ENCODE results near the gene NAT14.
A peak's percentile ranks its signal among the peaks of the same experiment; 100 is the strongest.

Gene NAT14

GRCh38 chr19:55484593-55485438 is at the start of gene NAT14:
Gene NAT14 (plus strand): TSS chr19:55485188. CDS start chr19:55485709, 521 bp downstream.
- H3K27ac ChIP-seq, result peak within 1 kb of the TSS; percentile 84
- peak; percentile 77 for DNase-seq

GRCh38 chr19:55436847-55437246 is 48.1 kb upstream of the NAT14 start:
- H3K9me3 ChIP-seq (ENCODE audit: severe bottlenecking), result no peaks in the 10 kb centered on the region
- no peak for DNase-seq
- H3K4me3 ChIP-seq (ENCODE audit: low read depth, low read length), result no peak overlapping the region
- peaks cover 6% of the 10 kb centered on the region for H3K27me3 ChIP-seq (ENCODE audit: insufficient read depth, low read depth, severe bottlenecking)
- no peak for TF ChIP-seq CTCF (IDR thresholded peaks at IDR 0.05; ENCODE audit: low read depth, low read length)
- no peak overlapping the region for H3K27ac ChIP-seq
- H3K36me3 ChIP-seq, result no peaks in the 10 kb centered on the region

More at GRCh38 chr19:55484593-55485438, at the start of gene NAT14:
- no peaks in the 10 kb centered on the region for H3K27me3 ChIP-seq (ENCODE audit: insufficient read depth, low read depth, severe bottlenecking)
- TF ChIP-seq CTCF (IDR thresholded peaks at IDR 0.05; ENCODE audit: low read depth, low read length), result no peak
- H3K9me3 ChIP-seq (ENCODE audit: severe bottlenecking), result no peaks in the 10 kb centered on the region
- peak within 1 kb of the TSS; percentile 67 for H3K4me3 ChIP-seq (ENCODE audit: low read depth, low read length)
- peaks cover 10% of the 10 kb centered on the region for H3K36me3 ChIP-seq

GRCh38 chr19:55437410-55437809 is 47.6 kb upstream of the NAT14 start:
- no peak for DNase-seq

GRCh38 chr19:55439052-55439451 is 45.9 kb upstream of the NAT14 start:
- no peak overlapping the region for H3K4me3 ChIP-seq (ENCODE audit: low read depth, low read length)
- peaks cover 10% of the 10 kb centered on the region for H3K27me3 ChIP-seq (ENCODE audit: insufficient read depth, low read depth, severe bottlenecking)
- no peaks in the 10 kb centered on the region for H3K9me3 ChIP-seq (ENCODE audit: severe bottlenecking)
- no peak for DNase-seq
- no peaks in the 10 kb centered on the region for H3K36me3 ChIP-seq
- no peak overlapping the region for H3K27ac ChIP-seq
- TF ChIP-seq CTCF (IDR thresholded peaks at IDR 0.05; ENCODE audit: low read depth, low read length), result no peak

More at GRCh38 chr19:55437410-55437809, 47.6 kb upstream of the NAT14 start:
- H3K9me3 ChIP-seq (ENCODE audit: severe bottlenecking), result no peaks in the 10 kb centered on the region
- no peak for TF ChIP-seq CTCF (IDR thresholded peaks at IDR 0.05; ENCODE audit: low read depth, low read length)
- H3K36me3 ChIP-seq, result no peaks in the 10 kb centered on the region
- H3K27ac ChIP-seq, result no peak overlapping the region
- peaks cover 7% of the 10 kb centered on the region for H3K27me3 ChIP-seq (ENCODE audit: insufficient read depth, low read depth, severe bottlenecking)
- no peak overlapping the region for H3K4me3 ChIP-seq (ENCODE audit: low read depth, low read length)

- no peak overlapping the region for H3K27ac ChIP-seq
- H3K27me3 ChIP-seq (ENCODE audit: insufficient read depth, low read depth, severe bottlenecking), result peaks cover 12% of the 10 kb centered on the region
- peak; percentile 63 for DNase-seq
- H3K9me3 ChIP-seq (ENCODE audit: severe bottlenecking), result no peaks in the 10 kb centered on the region
- H3K4me3 ChIP-seq (ENCODE audit: low read depth, low read length), result peak overlapping the region; percentile 35
- no peaks in the 10 kb centered on the region for H3K36me3 ChIP-seq
- TF ChIP-seq CTCF (IDR thresholded peaks at IDR 0.05; ENCODE audit: low read depth, low read length), result no peak
Observed at GRCh38 chr19:55440411-55441105, 44.4 kb upstream of the NAT14 start.

Data from WERI-Rb-1 (cell line).